Measurements from ENCODE around the gene AKT2.

DNA sequence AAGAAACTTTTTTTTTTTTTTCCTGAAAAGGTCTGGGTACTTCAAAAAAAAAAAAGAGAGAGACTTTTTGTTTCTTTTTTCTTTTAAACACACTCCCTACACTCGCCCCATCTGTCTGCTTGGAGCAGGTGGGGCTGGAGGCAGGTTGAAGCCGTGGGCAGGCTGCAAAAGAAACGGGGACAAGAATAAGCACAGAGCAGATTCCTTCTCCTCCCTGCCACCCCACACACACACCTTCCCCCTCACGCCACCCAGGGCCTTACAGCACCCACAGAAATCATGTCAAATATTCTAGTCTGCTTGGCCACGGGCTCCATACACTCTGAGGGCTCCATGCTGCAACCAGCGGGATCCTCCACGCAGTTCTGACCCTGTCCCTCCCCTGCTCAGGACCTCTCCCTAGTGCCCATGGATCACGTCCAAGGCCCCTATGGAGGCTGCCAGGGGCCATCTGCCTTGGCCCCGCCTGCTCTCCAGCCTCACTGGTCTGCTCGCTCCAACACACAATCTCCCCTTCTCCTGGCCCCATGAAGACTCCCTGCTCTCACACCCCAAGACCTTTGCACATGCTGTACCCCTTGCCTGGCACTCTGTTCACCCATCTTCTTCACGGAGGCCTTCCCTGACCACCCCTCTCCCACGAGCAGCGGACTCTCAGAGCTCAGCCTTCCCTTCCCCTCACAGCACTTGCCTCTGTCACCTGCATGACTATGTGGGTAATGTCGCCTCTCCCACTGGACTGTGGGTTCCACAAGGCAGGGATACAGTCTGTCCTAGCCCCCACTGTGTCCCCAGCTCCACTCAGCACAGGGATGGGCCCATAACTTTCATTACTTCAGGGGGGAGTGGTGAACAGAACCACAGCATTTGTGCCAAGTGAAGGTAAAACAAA lies 11.4 kb downstream of the AKT2 start:
- no peak for TF ChIP-seq POLR2A (IDR thresholded peaks at IDR 0.05; ENCODE audit: low read depth, low read length)
- no peak for TF ChIP-seq POLR2AphosphoS5 (IDR thresholded peaks at IDR 0.05; ENCODE audit: low read depth, low read length)
